H4 (cell line): ENCODE data around the gene PSMC5. TPM values are rescaled to one million over a fixed set of nuclear protein-coding genes. Genes with fewer than 3 reads are reported as not detected.
"Not testable (repeated sequence)": the region's sequence is repeated elsewhere in the genome, so short reads cannot be mapped to it uniquely, and the experiment has no call there.

ENCODE experiments used
- DNase-seq: peaks from one replicate; pipeline ENCODE4 v3.0.0-alpha.2; 2015; ENCODE audit warnings: low spot score
- total RNA-seq: library from RNA; depleted of rRNA; stranded (reverse); fragments of >200 nt; shearing (Covaris generic); gene quantifications from 2 replicates; pipeline ENCODE4 v1.2.3, GENCODE V29; 2014

The PSMC5 gene
- total RNA-seq, 1 experiment from 2014 or later: 71.7 TPM

GRCh38 chr17:63838631-63839171 is 11.5 kb downstream of the PSMC5 start:
- no peak for DNase-seq

GRCh38 chr17:63840591-63841349 is 13.5 kb downstream of the PSMC5 start:
- DNase-seq: no peak

- no peak for DNase-seq
Observed at GRCh38 chr17:63841350-63842172, 14.3 kb downstream of the PSMC5 start.

- DNase-seq: no peak
Observed at GRCh38 chr17:63842173-63842539, 14.9 kb downstream of the PSMC5 start.

GRCh38 chr17:63842540-63843386 is 15.5 kb downstream of the PSMC5 start, which contains the start of gene SMARCD2:
Gene SMARCD2, minus strand, starts transcription at chr17:63842685. Its CDS starts 11 bp downstream, at chr17:63842674.
- peak; percentile 98 for DNase-seq

- DNase-seq: peak; percentile 85
Observed at GRCh38 chr17:63843387-63843888, 16.2 kb downstream of the PSMC5 start.

GRCh38 chr17:63843910-63844677 is 16.9 kb downstream of the PSMC5 start:
- DNase-seq: no peak

- DNase-seq: no peak
Observed at GRCh38 chr17:63845509-63845908, 18.3 kb downstream of the PSMC5 start.

- DNase-seq: no peak
Observed at GRCh38 chr17:63847525-63848249, 20.5 kb downstream of the PSMC5 start.

- no peak for DNase-seq
Observed at GRCh38 chr17:63848834-63849689, 21.8 kb downstream of the PSMC5 start.

- DNase-seq: no peak
Observed at GRCh38 chr17:63850401-63850800, 23.2 kb downstream of the PSMC5 start.

- DNase-seq: no peak
Observed at GRCh38 chr17:63853260-63853659, 26.0 kb downstream of the PSMC5 start.

GRCh38 chr17:63854709-63855108 is 27.5 kb downstream of the PSMC5 start:
- no peak for DNase-seq

- no peak for DNase-seq
Observed at GRCh38 chr17:63855185-63855584, 28.0 kb downstream of the PSMC5 start.

GRCh38 chr17:63856425-63856824 is 29.2 kb downstream of the PSMC5 start:
- DNase-seq: not testable (repeated sequence)

GRCh38 chr17:63859257-63859656 is 32.0 kb downstream of the PSMC5 start:
- no peak for DNase-seq

- DNase-seq: not testable (repeated sequence)
Observed at GRCh38 chr17:63866625-63867024, 39.4 kb downstream of the PSMC5 start.

GRCh38 chr17:63869491-63870291 is 42.5 kb downstream of the PSMC5 start:
- not testable (repeated sequence) for DNase-seq
